GM12892 (cell line): Measurements from ENCODE around the gene APOC3.
A peak's percentile ranks its signal among the peaks of the same experiment; 100 is the strongest.

ENCODE experiments used
- DNase-seq: peaks from one replicate; pipeline ENCODE4 v3.0.0; 2011; ENCODE audit not compliant: insufficient read length
- FAIRE-seq: peaks from 2 replicates; lab custom pipeline; 2011; peaks lifted over from hg19 to GRCh38; lab: Jason Lieb, UNC
- POLR2A ChIP-seq: IDR thresholded peaks from 2 replicates; pipeline ENCODE4 v1.6.1; 2011; ENCODE audit warnings: low read depth, low read length, control low read depth
- POLR2AphosphoS5 ChIP-seq: IDR thresholded peaks from 2 replicates; pipeline ENCODE4 v1.6.1; 2011; ENCODE audit warnings: low read depth, low read length, control low read depth
- TAF1 ChIP-seq: IDR thresholded peaks from 2 replicates; pipeline ENCODE4 v1.6.1; 2011; ENCODE audit warnings: low read depth, mild to moderate bottlenecking, control low read depth, low read length, borderline replicate concordance

The APOC3 gene

GRCh38 chr11:116871248-116871647 is 41.5 kb downstream of the APOC3 start:
- FAIRE-seq, result peak; percentile 36
- TF ChIP-seq TAF1 (no peak), POLR2A (no peak), POLR2AphosphoS5 (no peak)
- DNase-seq, result no peak

- FAIRE-seq (no peak), DNase-seq (no peak)
- TF ChIP-seq POLR2A (no peak), TAF1 (no peak), POLR2AphosphoS5 (no peak)
These were observed 43.7 kb downstream of the APOC3 start for GRCh38 chr11:116873381-116873780.

GRCh38 chr11:116874251-116874650 is 44.5 kb downstream of the APOC3 start:
- FAIRE-seq, result no peak
- TF ChIP-seq POLR2AphosphoS5 (no peak), POLR2A (no peak), TAF1 (no peak)

GRCh38 chr11:116875194-116875593 is 45.5 kb downstream of the APOC3 start:
- TF ChIP-seq TAF1 (no peak), POLR2A (no peak)
- FAIRE-seq (no peak), DNase-seq (no peak)

More at GRCh38 chr11:116874251-116874650, 44.5 kb downstream of the APOC3 start:
- DNase-seq, result no peak

GRCh38 chr11:116876656-116877055 is 46.9 kb downstream of the APOC3 start:
- FAIRE-seq (no peak), DNase-seq (no peak)
- no peak for TF ChIP-seq POLR2AphosphoS5
- TF ChIP-seq POLR2A, result no peak

- FAIRE-seq (peak; percentile 93), DNase-seq (peak; percentile 27)
- no peak for TF ChIP-seq POLR2AphosphoS5
- no peak for TF ChIP-seq TAF1
- TF ChIP-seq POLR2A, result no peak
These were observed 50.3 kb downstream of the APOC3 start for GRCh38 chr11:116879800-116880625.

- DNase-seq, result no peak
- FAIRE-seq, result peak; percentile 33
- no peak for TF ChIP-seq POLR2A
- no peak for TF ChIP-seq POLR2AphosphoS5
- TF ChIP-seq TAF1, result no peak
These were observed 51.4 kb downstream of the APOC3 start for GRCh38 chr11:116881143-116881542.

- DNase-seq, result no peak
These were observed 52.7 kb downstream of the APOC3 start for GRCh38 chr11:116882386-116882785.

More at GRCh38 chr11:116882386-116882785, 52.7 kb downstream of the APOC3 start:
- FAIRE-seq, result peak; percentile 14
- no peak for TF ChIP-seq POLR2A
